GM18502 (cell line): ENCODE measurements around the gene RRP1.
A peak's percentile ranks its signal among the peaks of the same experiment; 100 is the strongest.
"Not testable (repeated sequence)": the region's sequence is repeated elsewhere in the genome, so short reads cannot be mapped to it uniquely, and the experiment has no call there.

Source experiments
- ATAC-seq: cut with Tn5 transposase; IDR thresholded peaks from one replicate; pipeline ENCODE4 v1.9.1; 2021; ENCODE audit warnings: mild to moderate bottlenecking; ENCODE audit not compliant: unreplicated experiment, poor library complexity

RRP1 gene

DNA sequence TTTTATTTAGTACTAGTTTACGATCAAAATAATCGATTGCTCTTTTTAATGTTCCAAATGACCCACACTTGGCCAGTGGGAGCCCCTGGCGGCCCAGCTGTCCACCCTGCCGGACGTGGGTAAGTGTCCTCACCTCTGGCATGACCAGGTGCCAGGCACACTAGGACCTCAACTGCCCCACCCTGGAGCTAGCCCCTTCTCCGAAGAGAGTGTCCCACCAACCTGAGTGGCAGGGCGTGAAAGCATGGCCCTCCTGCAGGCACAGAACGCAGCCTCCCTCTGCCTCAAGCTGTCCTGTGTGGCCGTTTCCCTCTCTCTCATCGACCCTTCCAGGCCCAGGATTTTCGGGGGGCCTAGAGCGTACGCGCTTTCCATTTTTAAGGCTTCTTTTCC lies 42.8 kb downstream of the RRP1 start:
- ATAC-seq, result no peak

DNA sequence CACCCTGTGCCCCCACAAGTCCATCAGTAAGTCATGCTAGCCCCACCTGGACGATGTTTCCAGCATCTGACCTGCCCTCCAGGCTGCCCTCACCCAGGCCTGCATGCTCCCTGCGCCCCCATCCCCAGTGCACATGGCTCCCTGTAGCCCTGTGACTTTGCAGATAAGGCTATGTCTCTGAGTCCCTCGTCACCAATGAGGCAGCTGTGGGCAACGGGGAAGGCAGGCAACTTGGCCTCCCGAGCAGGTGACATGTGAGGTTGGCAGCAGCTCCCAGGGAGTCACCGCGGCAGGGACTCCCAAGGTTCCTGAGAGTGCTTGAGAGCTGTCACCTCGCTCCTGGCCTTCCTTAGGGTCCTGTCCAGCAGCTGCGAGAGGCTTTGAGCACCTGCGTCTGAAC lies 43.3 kb downstream of the RRP1 start:
- no peak for ATAC-seq

DNA sequence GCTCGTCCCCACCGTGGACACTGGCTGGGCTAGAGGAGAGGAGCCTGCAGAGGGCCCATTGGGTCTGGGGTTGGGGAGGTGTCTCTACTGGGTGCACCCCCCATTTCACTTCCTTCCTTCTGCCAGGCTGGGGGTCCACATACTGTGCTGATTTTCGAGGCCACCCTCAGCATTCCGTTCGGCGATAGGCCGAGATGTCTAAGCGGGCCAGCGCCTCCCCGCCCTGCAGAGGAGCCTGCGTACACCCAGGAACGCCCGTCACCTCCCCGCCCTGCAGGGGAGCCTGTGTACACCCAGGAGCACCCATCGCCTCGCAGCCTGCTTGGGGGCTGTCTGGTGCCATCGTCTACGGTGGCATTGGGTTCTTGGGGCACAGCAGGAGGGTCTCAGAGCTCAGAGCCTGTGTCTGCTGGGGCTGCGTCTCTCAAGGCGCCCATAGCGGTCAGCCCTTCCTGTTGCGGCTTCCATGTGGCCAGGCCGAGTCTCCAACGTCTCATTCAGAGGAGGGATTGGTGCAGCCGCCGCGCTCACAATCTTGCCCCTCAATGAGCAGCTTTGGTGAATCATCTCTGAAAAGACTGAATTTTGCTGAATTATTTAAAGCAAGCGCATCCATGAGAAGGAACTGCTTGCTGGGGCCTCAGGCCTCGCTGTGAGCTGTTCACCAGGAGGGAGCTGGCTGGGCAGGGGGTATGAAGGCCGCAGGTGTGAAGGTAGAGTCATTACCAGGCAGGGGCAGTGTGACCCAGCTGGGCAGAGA lies 44.9 kb downstream of the RRP1 start:
- no peak for ATAC-seq

DNA sequence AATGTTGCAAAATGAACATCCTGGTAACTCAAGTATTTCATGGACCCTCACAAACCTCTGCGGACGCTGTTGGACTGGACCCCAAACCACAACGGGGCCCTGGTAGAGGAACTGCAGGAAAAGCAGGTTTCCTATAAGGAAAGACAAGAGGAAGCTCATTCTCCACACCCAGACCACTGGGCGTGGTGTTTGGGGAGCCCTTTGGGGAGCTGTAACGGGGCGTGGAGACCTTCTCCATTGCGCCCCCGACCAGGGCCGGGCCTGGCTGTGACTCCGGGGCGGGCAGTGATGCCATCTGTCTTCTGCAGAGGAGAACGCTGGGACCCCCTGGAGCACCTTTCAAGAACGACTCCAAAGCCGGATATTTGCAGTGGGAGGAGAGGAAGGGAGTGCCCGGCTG lies 45.7 kb downstream of the RRP1 start:
- no peak for ATAC-seq

DNA sequence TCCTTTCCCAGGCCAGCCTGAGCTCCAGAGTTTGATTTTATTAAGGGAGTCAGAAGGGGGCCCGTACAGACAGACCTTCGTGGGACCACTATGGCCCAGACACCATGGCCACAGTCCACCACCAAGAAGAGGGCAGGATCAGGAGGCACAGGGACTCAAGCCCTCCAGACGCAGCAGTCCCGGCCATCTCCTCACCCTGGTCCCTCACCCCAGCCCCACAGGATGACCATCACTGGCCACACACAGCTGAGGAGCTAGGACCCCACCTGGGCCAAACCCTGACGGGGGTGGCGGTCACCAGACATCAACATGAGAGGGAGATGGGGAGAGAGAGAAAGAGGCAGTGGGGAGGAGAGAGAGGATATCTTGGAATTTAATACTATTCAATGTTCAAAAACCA lies 46.5 kb downstream of the RRP1 start:
- no peak for ATAC-seq

DNA sequence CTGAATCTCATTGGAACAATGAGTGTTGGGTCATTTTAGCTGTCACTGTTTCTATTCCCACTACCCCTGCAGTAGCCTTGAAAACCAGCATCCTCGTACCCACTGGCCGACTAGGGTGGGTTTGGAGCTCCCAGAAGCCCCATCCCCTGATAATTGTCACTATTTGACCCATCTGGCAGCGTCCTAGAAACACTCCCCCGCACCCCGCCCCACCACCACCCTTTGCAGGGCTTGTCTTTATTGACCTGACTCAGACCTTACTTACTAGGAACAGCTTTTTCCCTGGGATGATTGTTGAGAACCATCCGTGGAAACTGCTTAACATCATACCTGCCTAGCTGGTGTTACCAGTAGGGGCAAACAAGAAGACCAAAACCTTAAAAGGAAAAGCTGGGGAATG lies 47.2 kb downstream of the RRP1 start:
- no peak for ATAC-seq

DNA sequence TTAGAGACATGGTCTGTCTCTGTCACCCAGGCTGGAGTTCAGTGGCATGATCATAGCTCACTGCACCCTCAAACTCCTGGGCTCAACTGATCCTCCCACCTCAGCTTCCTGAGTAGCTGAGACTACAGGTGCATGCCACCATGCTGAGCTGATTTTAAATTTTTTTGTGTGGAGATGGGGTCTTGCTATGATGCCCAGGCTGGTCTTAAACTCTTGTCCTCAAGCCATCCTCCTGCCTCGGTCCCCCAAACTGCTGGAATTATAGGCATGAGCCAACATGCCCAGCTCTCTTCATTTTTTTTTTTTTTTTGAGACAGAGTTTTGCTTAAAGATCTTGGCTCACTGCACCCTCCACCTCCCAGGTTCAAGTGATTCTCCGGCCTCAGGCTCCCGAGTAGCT lies 50.9 kb downstream of the RRP1 start:
- no peak for ATAC-seq

DNA sequence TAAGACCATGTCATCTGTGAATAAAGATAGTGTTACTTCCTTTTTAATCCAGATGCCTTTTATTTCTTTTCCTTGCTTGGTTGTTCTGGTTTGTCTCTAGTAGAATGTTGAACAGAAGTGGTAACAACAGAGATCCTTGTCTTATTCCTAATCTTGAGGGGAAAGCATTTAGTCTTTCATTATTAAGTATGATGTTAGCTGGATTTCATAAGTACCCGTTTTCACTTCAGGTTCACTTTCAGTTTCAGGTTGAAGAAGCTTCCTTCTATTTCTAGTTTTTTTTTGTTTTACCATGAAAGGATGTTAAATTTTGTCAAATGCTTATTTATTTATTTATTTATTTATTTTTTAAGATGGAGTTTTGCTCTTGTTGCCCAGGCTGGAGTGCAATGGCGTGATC lies 53.4 kb downstream of the RRP1 start:
- no peak for ATAC-seq

DNA sequence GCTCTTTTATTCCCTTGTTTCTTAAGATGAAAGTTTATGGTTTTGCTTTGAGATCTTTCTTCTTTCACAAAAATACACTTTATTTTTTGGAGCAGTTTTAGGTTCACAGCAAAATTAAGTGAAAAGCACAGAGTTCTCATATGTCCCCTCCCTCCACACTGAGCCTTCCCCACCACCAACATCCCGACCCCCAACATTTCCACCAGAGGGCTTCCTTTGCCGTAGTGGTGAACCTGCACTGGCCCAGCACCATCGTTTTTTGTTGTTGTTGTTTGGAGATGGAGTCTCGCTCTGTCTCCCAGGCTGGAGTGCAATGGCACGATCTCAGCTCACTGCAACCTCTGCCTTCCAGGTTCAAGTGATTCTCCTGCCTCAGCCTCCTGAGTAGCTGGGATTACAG lies 55.5 kb downstream of the RRP1 start:
- not testable (repeated sequence) for ATAC-seq

DNA sequence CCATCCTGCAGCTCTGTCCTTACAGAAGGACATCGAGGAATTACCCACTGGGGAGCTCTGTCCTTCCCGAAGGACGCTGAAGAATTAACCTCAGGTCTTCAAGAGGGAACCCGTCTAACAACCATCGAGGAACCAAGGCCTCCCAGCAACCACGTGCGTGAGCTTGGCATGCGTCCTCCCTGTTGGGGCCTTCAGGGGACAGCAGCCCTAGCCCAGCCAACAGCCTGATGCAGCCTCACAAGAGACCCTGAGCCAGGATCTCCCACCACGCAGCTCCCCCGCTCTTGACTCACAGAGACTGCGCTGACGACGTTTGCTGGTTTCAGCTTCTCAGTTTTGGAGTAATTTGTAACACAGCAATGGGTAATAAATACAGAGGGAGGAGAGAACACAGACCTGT lies 56.0 kb downstream of the RRP1 start:
- ATAC-seq, result no peak

DNA sequence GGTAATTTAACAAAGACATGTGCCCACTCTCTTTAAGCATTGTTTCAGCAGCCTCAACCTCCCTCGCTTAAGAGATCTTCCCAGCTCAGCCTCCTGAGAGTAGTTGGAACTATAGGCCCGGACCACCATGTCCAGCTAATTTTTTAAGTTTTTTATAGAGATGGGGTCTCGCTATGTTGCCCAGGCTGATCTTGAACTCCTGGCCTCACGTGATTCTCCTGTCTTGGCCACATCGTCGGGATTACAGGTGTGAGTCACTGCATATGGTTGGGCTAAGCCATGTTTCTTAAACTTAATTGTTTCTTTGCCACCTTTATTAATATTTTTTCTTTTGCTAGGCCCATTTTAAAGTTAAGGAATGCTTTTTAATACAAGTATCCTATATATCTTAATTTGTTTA lies 57.1 kb downstream of the RRP1 start:
- ATAC-seq, result no peak

DNA sequence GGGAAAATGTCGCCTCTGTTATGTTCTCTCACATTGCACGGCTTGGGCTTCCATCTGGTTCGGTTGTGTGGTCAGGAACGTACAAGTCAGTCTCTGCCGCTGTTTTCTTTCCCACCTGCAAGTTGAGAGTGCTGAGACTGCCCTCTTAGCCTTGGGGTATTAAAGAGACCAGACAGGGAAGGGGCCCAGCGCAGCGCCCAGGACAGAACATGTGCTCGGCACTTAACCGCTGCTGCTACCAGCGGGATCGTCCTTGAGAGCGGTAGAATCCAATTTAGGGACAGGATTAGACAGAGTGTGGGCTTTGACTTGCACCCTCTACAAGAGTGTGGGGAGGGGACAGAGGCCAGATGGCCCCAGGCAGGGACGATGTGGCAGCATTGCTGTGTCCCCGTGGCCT lies 57.9 kb downstream of the RRP1 start:
- no peak for ATAC-seq

DNA sequence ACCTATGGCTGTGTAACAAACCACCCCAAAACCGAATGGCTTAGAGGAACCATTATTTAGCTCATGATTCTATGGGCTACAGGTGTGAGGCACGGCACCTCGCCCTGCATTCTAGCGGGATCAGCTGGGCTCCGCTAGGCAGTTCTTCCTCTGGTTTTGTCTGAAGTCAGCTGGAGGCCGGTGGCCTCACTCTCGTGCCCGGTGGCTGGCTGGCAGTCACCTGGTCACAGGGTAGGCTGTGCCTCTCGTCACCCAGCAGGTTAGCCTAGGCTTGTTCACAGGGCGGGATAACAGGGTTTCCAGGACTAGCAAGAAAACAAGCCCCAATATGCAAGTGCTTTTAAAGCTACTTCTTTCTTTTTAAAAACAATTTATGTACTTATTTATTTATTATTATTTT lies 59.4 kb downstream of the RRP1 start:
- no peak for ATAC-seq

DNA sequence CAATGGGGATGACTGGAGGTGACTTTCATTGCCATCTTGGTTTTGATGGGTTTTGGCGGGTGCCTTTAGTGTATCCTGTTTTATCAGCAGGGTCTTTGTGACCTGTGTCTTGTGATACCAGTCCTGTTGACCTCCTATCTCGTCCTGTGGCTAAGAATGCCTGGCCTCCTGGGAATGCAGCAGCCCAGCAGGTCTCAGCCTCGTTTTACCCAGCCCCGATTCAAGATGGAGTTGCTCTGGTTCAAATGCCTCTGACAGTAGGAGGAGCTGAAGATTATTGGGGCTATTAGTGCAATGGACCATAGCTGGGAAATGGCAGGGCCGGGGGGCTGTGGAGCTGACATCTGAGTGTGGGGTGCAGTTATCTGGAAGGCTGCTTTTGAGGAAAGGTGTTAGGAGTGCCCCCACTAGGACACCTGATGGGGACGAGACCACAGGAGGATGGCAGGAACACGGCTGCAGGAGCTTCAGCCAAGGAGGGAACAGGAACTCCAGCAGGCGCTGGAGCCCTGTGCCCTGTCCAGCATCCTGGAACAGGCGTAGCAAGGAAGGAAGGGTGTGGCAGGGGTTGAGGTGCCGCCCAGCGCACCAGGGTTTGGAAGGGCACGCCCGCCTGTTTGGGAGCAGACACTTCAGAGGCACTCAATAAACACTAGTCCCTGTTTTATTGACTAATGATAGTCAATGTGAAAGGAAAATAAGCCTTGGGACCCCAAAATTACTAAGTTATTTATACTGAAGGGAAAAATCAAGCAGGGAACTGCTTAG lies 60.3 kb downstream of the RRP1 start:
- ATAC-seq, result no peak

DNA sequence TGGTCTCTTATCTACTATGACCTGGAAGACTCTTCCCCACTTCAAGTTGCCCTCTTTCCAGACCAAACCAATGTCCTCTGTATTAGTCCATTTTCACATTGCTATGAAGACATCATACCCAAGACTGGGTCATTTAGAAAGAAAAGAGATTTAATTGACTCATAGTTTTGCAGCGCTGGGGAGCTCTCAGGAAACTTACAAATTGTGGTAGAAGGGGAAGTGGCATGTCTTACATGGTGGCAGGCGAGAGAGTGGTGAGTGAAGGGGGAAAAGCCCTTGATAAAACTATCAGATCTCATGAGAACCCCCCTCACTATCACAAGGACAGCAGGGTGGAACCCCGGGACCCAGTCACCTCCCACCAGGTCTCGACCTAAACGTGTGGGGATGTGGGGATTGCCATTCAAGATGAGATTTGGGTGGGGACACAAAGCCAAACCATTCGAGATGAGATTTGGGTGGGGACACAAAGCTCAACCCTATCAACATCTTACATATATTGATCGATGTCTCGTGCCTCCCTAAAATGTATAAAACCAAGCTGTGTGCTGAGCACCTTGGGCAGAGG lies 61.4 kb downstream of the RRP1 start:
- ATAC-seq, result no peak

DNA sequence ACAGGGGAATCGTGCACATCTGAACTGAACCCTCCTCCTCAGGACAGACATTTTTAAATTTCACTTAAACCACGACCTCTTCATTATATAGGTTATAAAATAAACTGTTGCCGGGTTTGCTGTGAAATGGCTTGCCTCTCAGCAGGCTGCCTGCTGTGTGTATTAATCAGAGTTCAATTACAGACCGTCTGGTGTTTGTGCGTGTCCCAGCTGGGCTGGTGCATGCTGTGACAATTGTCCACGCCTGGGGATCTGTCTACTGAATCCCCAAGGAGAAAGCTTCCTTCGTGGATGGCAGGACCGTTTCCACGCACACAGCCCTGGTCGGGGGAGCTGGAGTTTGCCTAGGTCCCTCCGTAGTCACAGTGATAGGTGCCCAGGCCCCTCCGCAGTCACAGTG lies 62.2 kb downstream of the RRP1 start:
- no peak for ATAC-seq

DNA sequence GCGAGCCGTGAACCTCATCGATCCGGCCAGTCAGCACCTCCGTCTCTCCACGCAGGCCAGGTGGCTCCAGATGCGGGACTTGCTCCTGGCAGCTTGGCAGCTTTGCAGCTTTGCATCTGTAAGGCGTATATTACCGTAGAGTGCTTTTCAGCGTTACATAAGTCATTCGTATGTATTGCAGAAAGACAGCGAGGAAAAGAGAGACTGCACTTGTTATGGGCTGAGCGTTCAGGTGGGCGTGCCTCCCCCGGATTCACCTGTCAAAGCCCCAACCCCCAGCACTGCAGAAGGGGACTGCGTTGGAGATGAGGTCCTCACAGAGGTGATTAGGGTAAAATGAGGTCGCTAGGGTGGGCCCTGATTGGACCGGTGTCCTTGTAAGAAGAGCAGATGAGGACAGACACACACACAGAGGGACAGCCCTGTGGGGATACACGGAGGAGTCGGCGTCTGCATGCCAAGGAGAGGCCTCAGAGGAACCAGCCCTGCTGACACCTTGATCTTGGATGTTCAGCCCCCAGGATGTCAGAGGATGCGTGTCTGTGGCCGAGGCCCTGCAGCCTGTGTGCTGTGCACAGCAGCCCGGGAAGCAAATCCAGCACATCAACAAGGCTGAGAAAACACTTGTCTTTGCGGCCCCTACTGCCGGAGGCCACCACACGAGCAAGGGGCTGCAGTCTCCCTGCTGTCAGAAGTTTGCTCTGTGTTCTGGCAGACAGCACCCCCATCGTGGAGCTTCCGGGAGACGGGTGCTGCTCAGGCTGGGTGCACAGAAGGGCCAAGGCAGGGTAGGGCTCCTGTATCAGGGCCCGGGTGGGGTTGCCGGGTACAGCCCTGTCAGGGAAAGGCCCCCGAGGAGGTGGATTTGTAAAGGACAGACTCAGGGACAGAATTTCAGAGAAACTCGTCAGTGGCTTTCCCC lies 64.7 kb downstream of the RRP1 start:
- ATAC-seq, result peak; percentile 20
